A673 (cell line): Measurements from ENCODE around the gene FAM131C. TPM values are rescaled to one million over a fixed set of nuclear protein-coding genes. Genes with fewer than 3 reads are reported as not detected.

Experiments
- BruUV-seq: library from RNA; stranded (reverse); fragments of 400-500 nt; replicated peaks from 2 replicates; lab custom pipeline; 2021; lab: Mats Ljungman, UMichigan
- CTCF ChIA-PET: fragments of 300-600 bp; sonication (Branson Sonifier 250); formaldehyde crosslinking; loops from one replicate; lab custom pipeline; 2022; ENCODE audit warnings: antibody characterized with exemption; lab: Charles Lee
- POLR2A ChIA-PET: fragments of 300-600 bp; sonication (Branson Sonifier 250); formaldehyde crosslinking; loops from one replicate; lab custom pipeline; 2022; ENCODE audit warnings: antibody characterized with exemption; ENCODE audit not compliant: low non-redundant PET; lab: Charles Lee
- DNase-seq: peaks from one replicate; pipeline ENCODE4 v3.0.0-alpha.2; 2015; ENCODE audit warnings: low spot score
- H3K27ac ChIP-seq: fragments of 200-600 bp; sonication (generic); 2 replicates; pipeline ENCODE4 v1.5.1; 2016; ENCODE audit warnings: mixed run types, low read depth, mild to moderate bottlenecking, mixed read lengths, antibody characterized with exemption, low read length; ENCODE audit not compliant: poor library complexity, severe bottlenecking
- H3K27me3 ChIP-seq: fragments of 200-600 bp; sonication (generic); replicated peaks from 2 replicates; pipeline ENCODE4 v1.6.1; 2017; ENCODE audit warnings: mixed run types, low read depth, mild to moderate bottlenecking, mixed read lengths, antibody characterized with exemption, low read length; ENCODE audit not compliant: insufficient read depth, poor library complexity
- H3K36me3 ChIP-seq: fragments of 200-600 bp; sonication (generic); 2 replicates; pipeline ENCODE4 v1.6.1; 2016; ENCODE audit warnings: mixed run types, mild to moderate bottlenecking, mixed read lengths, antibody characterized with exemption, low read length; ENCODE audit not compliant: insufficient read depth, poor library complexity, severe bottlenecking
- H3K4me1 ChIP-seq: fragments of 200-600 bp; sonication (generic); 2 replicates; pipeline ENCODE4 v1.6.1; 2017; ENCODE audit warnings: mixed run types, mild to moderate bottlenecking, mixed read lengths, antibody characterized with exemption, low read length; ENCODE audit not compliant: insufficient read depth, poor library complexity, severe bottlenecking
- H3K4me3 ChIP-seq: fragments of 200-600 bp; sonication (generic); 2 replicates; pipeline ENCODE4 v1.5.1; 2016; ENCODE audit warnings: low read depth, mixed run types, mild to moderate bottlenecking, mixed read lengths, low read length; ENCODE audit not compliant: poor library complexity, severe bottlenecking
- H3K9me3 ChIP-seq: fragments of 200-600 bp; sonication (generic); 2 replicates; pipeline ENCODE4 v1.6.1; 2016; ENCODE audit warnings: mixed run types, low read depth, mild to moderate bottlenecking, mixed read lengths, antibody characterized with exemption, low read length; ENCODE audit not compliant: poor library complexity, severe bottlenecking
- EZH2 ChIP-seq: fragments of 200-600 bp; sonication (generic); IDR thresholded peaks from 2 replicates; pipeline ENCODE4 v1.6.1; 2017; ENCODE audit warnings: borderline replicate concordance, low read depth, mild to moderate bottlenecking, mixed read lengths, antibody characterized with exemption, low read length; ENCODE audit not compliant: poor library complexity, severe bottlenecking
- intact Hi-C: fragments of 100-400 bp; cut with micrococcal nuclease; formaldehyde crosslinking; loops from one replicate; pipeline ENCODE4 v1.10.0; 2022; ENCODE audit not compliant: unreplicated experiment
- total RNA-seq: library from RNA; stranded (reverse); gene quantifications from 2 replicates; pipeline ENCODE4 v1.2.3, GENCODE V29; 2021
- TF ChIP-seq, protein P1 (sequence below): fragments of 300-800, 200-600 bp; sonication (generic); conservative IDR thresholded peaks from 2 replicates; pipeline ENCODE4 v1.5.1; 2017; ENCODE audit warnings: low read depth, mild to moderate bottlenecking, antibody characterized with exemption, low read length, moderate library complexity, mixed read lengths

FAM131C gene
- total RNA-seq, 1 experiment from 2014 or later: 0.71 TPM

DNA sequence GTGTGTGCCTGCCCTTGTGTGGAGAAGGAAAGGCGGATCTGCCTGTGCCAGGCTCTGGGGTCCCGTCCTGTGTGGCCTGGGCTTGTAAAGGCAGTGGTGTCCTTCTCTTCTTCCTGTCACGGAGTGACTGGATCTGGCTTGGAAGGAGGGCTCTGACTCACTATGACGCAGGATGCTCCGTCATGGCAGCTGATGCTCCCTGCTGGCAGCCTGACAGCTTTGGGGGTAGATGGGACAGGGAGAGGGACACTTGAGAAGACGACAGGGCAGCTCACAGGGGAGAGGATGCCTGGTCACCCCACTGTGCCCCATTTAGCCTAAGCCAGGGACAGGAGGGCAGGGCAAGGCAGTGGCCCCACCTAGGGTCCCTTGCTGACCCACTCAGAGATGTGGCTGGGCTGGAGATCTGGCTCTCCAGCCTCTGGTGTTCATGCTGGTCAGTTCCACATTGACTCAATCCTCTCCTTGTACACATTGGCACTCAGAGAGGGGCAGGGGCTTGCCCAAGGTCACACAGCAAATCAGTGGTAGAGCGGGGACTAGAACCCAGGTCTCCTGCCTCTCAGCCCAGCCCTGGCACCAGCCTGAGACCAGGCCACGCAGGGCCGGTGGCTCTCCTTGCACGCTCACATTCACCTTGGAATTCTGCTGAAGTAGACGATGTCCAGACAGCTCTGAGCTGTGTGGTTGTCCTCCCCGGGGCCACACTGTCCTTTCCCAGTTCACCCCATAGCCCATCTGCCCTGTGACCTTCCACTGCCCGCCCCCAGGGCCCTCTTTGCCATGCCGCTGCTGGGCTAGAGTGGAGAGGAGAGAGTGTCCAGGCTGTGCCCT, 2.8 kb upstream of the FAM131C start:
- ChIA-PET CTCF (interaction anchor here (0.5 kb wide), 1 partner anchor 79 kb away, joined by 4 read pairs; no protein-coding TSS in a partner anchor), POLR2A (no interaction called here)
- intact Hi-C loops: no loop called here
- peak; percentile 80 for DNase-seq
- Histone ChIP-seq H3K36me3 (no peaks in the 10 kb centered on the region), H3K27ac (no peak overlapping the region), H3K27me3 (no peaks in the 10 kb centered on the region), H3K9me3 (no peaks in the 10 kb centered on the region), H3K4me1 (no peaks in the 10 kb centered on the region), H3K4me3 (no peak overlapping the region)
- TF ChIP-seq, protein P1, sequence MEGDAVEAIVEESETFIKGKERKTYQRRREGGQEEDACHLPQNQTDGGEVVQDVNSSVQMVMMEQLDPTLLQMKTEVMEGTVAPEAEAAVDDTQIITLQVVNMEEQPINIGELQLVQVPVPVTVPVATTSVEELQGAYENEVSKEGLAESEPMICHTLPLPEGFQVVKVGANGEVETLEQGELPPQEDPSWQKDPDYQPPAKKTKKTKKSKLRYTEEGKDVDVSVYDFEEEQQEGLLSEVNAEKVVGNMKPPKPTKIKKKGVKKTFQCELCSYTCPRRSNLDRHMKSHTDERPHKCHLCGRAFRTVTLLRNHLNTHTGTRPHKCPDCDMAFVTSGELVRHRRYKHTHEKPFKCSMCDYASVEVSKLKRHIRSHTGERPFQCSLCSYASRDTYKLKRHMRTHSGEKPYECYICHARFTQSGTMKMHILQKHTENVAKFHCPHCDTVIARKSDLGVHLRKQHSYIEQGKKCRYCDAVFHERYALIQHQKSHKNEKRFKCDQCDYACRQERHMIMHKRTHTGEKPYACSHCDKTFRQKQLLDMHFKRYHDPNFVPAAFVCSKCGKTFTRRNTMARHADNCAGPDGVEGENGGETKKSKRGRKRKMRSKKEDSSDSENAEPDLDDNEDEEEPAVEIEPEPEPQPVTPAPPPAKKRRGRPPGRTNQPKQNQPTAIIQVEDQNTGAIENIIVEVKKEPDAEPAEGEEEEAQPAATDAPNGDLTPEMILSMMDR: no peak
- TF ChIP-seq EZH2: no peak
- no TSS peak for BruUV-seq

DNA sequence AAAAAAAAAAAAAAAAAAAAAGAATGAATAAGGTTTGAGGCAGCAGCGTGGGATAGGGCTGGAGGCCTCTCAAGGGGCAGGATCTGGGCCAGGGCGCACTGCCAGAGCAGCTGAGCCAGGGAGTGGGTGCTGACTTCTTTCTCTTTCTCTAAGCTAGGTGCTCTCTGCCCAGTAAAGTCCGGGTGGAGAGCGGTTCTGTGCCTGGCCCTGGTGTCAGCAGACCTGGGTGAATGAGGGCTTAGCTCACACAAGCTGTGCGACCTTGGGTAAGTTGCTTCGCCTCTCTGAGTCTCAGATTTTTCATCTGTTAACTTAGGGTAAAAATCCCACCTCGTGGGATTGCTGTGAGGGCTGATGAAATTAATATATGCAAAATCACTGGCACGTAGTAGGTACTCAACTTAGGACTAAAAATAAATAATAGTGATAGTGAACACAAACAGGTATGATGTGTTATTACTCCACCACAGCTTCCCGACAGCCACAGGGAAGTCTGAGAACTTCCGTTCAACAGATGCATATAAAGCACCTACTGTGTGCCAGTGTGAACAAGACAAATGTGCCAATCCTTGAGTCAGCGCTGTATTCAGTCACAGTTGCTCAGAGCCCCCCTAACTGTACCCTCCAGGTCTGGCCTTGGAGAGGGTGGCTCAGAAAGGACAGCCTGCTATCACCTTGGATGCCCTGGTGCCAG, 2.0 kb upstream of the FAM131C start:
- H3K9me3 ChIP-seq: no peaks in the 10 kb centered on the region
- intact Hi-C loops: no loop called here
- no peak overlapping the region for H3K4me3 ChIP-seq
- ChIA-PET CTCF (no interaction called here), POLR2A (no interaction called here)
- H3K27me3 ChIP-seq: no peaks in the 10 kb centered on the region
- no TSS peak for BruUV-seq
- no peak for DNase-seq
- no peak overlapping the region for H3K27ac ChIP-seq
- no peaks in the 10 kb centered on the region for H3K4me1 ChIP-seq
- no peaks in the 10 kb centered on the region for H3K36me3 ChIP-seq
- no peak for TF ChIP-seq EZH2
- TF ChIP-seq, protein P1: no peak

DNA sequence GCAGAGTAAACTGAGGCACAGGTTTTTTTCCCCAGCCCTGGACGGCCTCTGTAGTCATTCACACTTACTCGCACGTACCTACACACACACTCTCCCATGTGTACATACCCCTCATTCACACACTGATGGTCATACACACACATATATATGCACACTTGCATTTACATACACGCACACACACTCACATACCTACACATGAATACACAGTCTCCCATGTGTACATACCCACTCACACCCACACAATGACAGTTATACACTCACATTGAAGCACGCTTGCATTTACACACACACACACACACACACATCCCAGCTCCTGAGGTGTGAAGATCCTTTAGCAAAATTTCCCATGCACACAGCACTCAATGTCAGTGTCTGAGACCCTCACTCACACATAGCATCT, 766 bp upstream of the FAM131C start:
- H3K4me1 ChIP-seq: no peaks in the 10 kb centered on the region
- no peaks in the 10 kb centered on the region for H3K36me3 ChIP-seq
- BruUV-seq: no TSS peak
- intact Hi-C loops: no loop called here
- H3K27me3 ChIP-seq: no peaks in the 10 kb centered on the region
- no peak for DNase-seq
- POLR2A ChIA-PET: interaction anchor here (0.6 kb wide), 1 partner anchor 16 kb away, joined by 3 read pairs; no protein-coding TSS in a partner anchor
- no peak overlapping the region for H3K27ac ChIP-seq
- no peak for TF ChIP-seq EZH2
- TF ChIP-seq, protein P1: no peak
- no peaks in the 10 kb centered on the region for H3K9me3 ChIP-seq
- no peak overlapping the region for H3K4me3 ChIP-seq
- CTCF ChIA-PET: interaction anchor here (1.5 kb wide), 1 partner anchor 8 kb away, joined by 5 read pairs; no protein-coding TSS in a partner anchor
